HG03442 (cell line): ENCODE results near the gene CRABP2.

Source experiments
- ATAC-seq: cut with Tn5 transposase; IDR thresholded peaks from one replicate; pipeline ENCODE4 v1.9.1; 2021; ENCODE audit warnings: mild to moderate bottlenecking, moderate library complexity; ENCODE audit not compliant: unreplicated experiment

Gene CRABP2

GRCh38 chr1:156673387-156674121, 31.8 kb downstream of the CRABP2 start:
- no peak for ATAC-seq

- ATAC-seq, result no peak
Observed at GRCh38 chr1:156671804-156672203, 33.6 kb downstream of the CRABP2 start.

GRCh38 chr1:156670791-156671190, 34.6 kb downstream of the CRABP2 start:
- ATAC-seq, result no peak

- ATAC-seq, result no peak
Observed at GRCh38 chr1:156670359-156670758, 35.0 kb downstream of the CRABP2 start.

- no peak for ATAC-seq
Observed at GRCh38 chr1:156669794-156670193, 35.6 kb downstream of the CRABP2 start.

DNA sequence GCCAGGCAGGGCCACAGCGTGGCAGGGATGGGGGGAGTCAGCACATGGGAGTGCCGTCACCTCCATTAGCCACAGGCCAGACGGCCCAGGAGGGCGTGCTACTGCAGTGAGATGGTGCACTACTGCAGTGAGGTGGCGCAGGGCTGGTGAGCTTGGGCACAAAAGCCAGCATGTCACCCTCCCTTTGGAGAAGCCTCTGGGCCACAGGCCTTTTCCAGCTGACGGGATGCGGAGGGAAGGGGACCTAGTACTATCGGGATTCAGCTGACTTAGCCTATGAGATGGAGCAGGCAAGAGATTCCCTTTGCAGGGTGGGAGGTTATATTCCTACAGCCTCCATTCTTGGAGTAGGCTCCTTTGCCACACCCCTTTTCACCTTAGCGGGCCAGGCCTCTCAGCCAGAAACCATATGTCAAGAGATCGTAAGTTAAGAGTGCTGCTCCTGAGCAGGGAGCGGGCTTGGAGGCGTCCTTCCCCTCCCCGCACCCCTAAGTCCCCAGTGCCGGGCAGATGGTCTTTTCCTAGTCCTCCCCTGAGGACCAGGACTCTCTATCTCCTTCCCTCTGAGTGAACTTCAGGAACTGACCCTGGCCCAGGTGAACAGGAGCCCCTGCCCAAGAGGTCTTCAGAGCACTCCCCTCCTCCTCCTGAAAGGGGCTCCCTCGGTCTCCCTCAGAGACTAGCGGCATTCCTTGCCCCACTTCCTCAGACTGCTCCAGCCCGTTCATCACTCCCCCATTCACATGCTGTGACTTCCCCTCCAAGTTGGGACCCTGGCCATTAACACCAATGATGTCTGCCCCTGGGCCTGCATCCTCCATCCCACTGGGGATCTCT, 36.4 kb downstream of the CRABP2 start:
- ATAC-seq, result no peak

GRCh38 chr1:156667968-156668709, 37.2 kb downstream of the CRABP2 start:
- ATAC-seq, result no peak

GRCh38 chr1:156667610-156667967, 37.8 kb downstream of the CRABP2 start:
- ATAC-seq, result no peak

- ATAC-seq, result no peak
Observed at GRCh38 chr1:156666862-156667609, 38.3 kb downstream of the CRABP2 start.

DNA sequence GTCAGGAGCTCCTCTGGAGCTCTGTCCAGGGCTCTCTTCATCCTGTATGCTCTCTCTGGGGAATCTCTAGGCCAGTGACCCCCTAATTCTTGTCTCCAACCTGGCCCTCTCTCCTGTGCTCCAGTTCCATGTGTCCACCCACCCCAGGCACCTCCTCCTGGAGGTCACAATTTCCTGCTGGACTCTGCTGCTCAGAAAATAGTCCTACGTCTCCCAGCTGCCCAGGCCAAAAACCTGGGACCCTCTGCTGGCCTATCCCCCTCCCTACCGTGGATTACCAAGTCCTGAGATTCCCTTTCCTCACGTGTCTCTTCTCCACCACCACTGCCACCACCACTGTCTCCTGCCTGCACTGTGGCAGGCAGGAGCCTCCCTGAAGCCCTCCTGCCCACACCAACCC, 39.8 kb downstream of the CRABP2 start:
- no peak for ATAC-seq

DNA sequence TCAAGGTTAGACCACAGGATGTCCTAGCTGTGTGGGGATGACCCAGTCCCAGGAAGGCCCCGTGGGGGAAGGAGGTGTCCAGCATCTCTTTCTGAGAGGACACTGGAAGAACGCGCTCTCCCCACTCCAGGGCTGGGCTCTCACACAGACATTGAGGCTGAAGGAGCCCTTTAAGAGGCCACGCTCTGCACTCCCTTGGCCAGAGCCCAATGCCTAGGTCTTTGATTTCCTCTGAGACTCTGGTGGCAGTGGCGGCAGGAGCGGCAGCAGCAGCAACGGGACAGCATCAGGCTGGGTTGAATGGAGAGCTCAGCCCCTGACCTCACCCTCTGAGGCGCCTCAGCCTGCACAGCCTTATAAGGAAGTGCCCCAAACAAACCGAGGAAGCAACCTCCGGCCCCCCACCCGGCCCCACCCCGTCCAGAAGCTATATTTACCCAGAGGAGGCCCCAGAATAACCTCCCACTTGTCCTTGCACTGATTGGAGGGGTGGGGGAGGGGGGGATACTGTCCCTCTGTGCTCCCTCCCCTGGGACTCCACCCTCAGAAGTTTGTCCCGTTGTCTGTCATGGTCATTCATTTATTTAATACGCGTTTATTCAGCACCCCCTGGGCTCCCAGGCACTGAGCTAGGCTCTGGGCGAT, 40.5 kb downstream of the CRABP2 start:
- no peak for ATAC-seq

- ATAC-seq, result no peak
Observed at GRCh38 chr1:156664046-156664766, 41.2 kb downstream of the CRABP2 start.

DNA sequence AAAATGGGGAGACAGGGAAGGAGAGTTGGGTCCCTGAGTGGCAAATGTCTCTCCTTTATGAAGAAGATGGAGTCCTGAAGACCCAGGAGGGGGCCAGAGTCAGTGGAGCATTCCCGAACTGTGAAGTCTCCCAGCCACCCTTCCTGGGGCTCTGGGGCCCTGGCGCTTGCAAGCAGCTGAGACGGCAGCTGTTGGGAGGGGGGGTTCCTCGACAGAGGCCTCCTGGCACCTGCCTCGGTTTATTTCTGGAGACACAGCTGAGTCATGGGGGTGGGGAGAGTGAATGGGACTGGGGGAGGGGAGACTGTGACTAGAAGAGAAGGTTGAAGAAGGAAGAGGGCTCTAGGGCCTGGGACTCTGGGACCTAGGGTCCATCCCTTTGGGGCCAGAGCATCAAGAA, 42.2 kb downstream of the CRABP2 start:
- no peak for ATAC-seq

- no peak for ATAC-seq
Observed at GRCh38 chr1:156662800-156663055, 42.7 kb downstream of the CRABP2 start.

DNA sequence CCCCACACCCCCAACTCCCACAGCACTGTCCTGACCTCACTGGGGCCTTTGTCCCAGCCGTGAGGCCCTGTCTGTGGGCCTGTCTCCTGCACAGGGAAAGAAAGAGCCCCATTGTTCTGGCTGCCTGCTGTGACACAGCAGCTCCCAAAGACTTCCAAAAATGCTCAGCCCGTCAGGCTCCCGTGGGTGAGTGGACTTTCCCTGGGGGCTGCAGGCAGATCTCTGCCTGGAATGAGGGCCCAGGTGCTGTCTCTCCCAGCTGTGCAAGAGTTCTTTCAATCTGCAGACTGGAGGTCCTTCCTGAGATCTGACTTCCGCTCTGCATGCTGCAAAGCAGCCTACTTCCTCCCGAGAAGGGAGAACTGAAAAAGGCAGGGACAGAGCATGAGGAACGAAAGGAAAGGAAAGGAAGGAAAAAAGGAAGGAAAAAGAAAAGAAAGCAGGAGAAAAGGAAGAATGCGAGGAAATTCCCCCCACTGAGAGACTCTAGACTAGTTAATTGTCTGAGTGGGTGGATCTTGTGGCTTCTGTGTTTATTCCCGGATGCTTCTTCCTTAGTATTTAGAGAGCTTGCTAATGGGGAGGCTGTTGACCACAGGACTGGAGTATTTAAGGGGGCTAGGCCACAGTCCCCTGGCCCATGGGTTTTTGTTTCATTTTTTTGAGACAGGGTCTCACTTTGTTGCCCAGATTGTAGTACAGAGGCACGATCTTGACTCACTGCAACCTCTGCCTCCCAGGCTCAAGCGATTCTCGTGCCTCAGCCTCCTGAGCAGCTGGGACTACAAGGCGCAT, 43.2 kb downstream of the CRABP2 start:
- no peak for ATAC-seq

- peak; percentile 12 for ATAC-seq
Observed at GRCh38 chr1:156660752-156661112, 44.7 kb downstream of the CRABP2 start.

DNA sequence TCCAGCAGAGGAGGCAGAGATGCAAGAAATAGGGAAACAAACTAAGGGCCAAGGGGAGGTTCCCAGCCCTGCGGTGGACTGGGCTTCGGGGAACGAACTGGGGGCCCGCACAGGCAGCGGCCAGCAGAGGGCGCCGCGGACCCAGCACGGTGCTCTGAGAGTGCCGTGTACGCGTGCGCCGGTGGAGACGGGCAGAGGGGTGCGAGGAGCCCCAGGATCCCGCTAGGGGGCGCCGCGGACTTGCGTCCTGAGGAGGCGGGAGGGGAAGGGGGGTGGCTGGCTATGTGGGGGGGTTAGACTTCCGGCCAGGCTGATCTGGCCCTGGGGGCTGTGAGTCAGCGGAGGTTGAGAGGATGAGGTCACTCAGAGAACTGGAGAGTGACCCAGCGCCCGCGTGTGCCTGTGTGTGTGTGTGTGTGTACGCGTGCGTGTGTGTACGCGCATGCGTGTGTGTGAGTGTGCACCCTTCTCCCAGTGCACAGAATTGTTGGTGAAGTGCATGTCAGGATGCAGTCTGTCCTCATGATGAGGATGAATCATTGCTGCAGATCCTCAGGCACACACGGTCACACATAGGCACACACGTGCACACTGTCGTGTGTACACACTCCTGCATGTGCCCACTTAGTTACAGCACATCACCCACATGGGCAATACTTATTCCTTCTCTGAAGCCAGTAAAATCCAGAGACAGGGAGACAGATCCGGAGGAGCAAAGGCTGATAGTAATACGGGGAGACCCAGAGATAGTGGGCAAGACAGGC, 45.2 kb downstream of the CRABP2 start:
- ATAC-seq, result peak; percentile 45

DNA sequence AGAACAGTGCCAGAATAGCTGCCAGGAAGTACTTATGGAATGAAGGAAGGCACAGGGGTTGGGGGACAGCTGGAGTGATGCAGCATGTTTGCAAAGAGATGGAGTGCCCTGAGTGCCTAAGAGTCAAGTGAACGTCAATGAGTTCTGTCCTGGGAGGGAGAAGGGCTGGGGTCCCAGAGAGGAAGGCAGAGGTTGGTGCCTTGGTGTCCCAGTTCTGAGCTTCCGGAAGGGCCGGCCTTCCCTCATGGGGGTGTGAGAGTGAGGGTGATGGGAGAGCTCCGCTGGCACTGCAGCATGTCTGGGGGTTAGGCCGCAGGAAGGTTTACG, 45.8 kb downstream of the CRABP2 start:
- no peak for ATAC-seq
